Thymus (tissue), 11 donors: ENCODE measurements around the gene IFNGR1. TPM values are rescaled to one million over a fixed set of nuclear protein-coding genes. Genes with fewer than 3 reads are reported as not detected.

ENCODE experiments used
- DNase-seq, 9 donors: peaks; one replicate each; pipeline ENCODE4 v3.0.0-alpha.2; 2013; ENCODE audit warnings: low spot score in 9 of 9, low read depth in 6 of 9, missing footprints in 1 of 9
- H3K27ac ChIP-seq, 2 donors: one replicate each; pipeline ENCODE4 v1.5.1; 2013; ENCODE audit warnings: control low read depth in 1 of 2, low read depth in 1 of 2, low read length in 1 of 2, mild to moderate bottlenecking in 1 of 2, moderate library complexity in 1 of 2
- H3K27me3 ChIP-seq, 2 donors: one replicate each; pipeline ENCODE4 v1.5.1; 2013; ENCODE audit warnings: low read length in 1 of 2; ENCODE audit not compliant: control insufficient read depth in 2 of 2, insufficient read depth in 1 of 2
- H3K36me3 ChIP-seq, 2 donors: one replicate each; pipeline ENCODE4 v1.5.1; 2013; ENCODE audit warnings: low read length in 1 of 2, mild to moderate bottlenecking in 1 of 2, moderate library complexity in 1 of 2; ENCODE audit not compliant: control insufficient read depth in 2 of 2, insufficient read depth in 2 of 2
- H3K4me1 ChIP-seq, 2 donors: one replicate each; pipeline ENCODE4 v1.5.1; 2013; ENCODE audit warnings: low read length in 2 of 2; ENCODE audit not compliant: control insufficient read depth in 2 of 2, insufficient read depth in 2 of 2
- H3K4me3 ChIP-seq, 2 donors: one replicate each; pipeline ENCODE4 v1.5.1; 2013; ENCODE audit warnings: low read length in 2 of 2, control low read depth in 1 of 2, mild to moderate bottlenecking in 1 of 2
- H3K9me3 ChIP-seq, 2 donors: one replicate each; pipeline ENCODE4 v1.5.1; 2013; ENCODE audit warnings: low read length in 1 of 2, mild to moderate bottlenecking in 1 of 2; ENCODE audit not compliant: control insufficient read depth in 2 of 2, insufficient read depth in 1 of 2
- WGBS: extraction: QIAGEN DNeasy Blood & Tissue Kit; methylation state at CpG from one replicate; pipeline ENCODE4 v1.1.7; 2013; 5-methylcytosine and 5-hydroxymethylcytosine counted together
- polyA plus RNA-seq: library from polyadenylated mRNA; stranded (reverse); fragments of 200-250 nt; gene quantifications from one replicate; pipeline ENCODE4 v1.2.3, GENCODE V29; 2013
- total RNA-seq: library from RNA; stranded (reverse); fragments of 120-200 nt; gene quantifications from one replicate; pipeline ENCODE4 v1.2.4, GENCODE V29; 2013
- donor health status: healthy.

The IFNGR1 gene
- total and polyA plus RNA-seq, 2 donors = 104 to 197 TPM

- Histone ChIP-seq H3K9me3 (no peaks in the 10 kb centered on the region), H3K4me3 (no peak overlapping the region), H3K27ac (no peak overlapping the region), H3K36me3 (peaks cover 12 to 27% of the 10 kb centered on the region in 2 donors), H3K27me3 (no peaks in the 10 kb centered on the region), H3K4me1 (no peaks in the 10 kb centered on the region)
- WGBS = 97% methylated on average over 11 of the region's 11 CpGs
- DNase-seq = no peak
Observed at GRCh38 chr6:137197684-137198645, 21.2 kb downstream of the IFNGR1 start.

- Histone ChIP-seq H3K36me3 (peaks cover 6 to 11% of the 10 kb centered on the region in 2 donors), H3K4me3 (no peak overlapping the region), H3K27me3 (no peaks in the 10 kb centered on the region), H3K27ac (no peak overlapping the region), H3K4me1 (no peaks in the 10 kb centered on the region), H3K9me3 (peaks cover 0 to 4% of the 10 kb centered on the region in 2 donors)
- 91% methylated on average over 5 of the region's 5 CpGs for WGBS
- DNase-seq = no peak
Observed at GRCh38 chr6:137193256-137194070, 25.7 kb downstream of the IFNGR1 start.

GRCh38 chr6:137192821-137193220 lies 26.4 kb downstream of the IFNGR1 start:
- Histone ChIP-seq H3K36me3 (peaks cover 0 to 5% of the 10 kb centered on the region in 2 donors), H3K27ac (no peak overlapping the region), H3K4me3 (no peak overlapping the region), H3K9me3 (peaks cover 0 to 5% of the 10 kb centered on the region in 2 donors), H3K4me1 (no peaks in the 10 kb centered on the region), H3K27me3 (no peaks in the 10 kb centered on the region)
- DNase-seq = no peak
- 97% methylated on average over 4 of the region's 4 CpGs for WGBS

- H3K4me3 ChIP-seq = no peak overlapping the region
- WGBS = 99% methylated on average over 1 of the region's 1 CpG
- DNase-seq = no peak
- no peaks in the 10 kb centered on the region for H3K4me1 ChIP-seq
- no peaks in the 10 kb centered on the region for H3K36me3 ChIP-seq
- H3K27ac ChIP-seq = no peak overlapping the region
- H3K9me3 ChIP-seq = peaks cover 0 to 5% of the 10 kb centered on the region in 2 donors
- no peaks in the 10 kb centered on the region for H3K27me3 ChIP-seq
Observed at GRCh38 chr6:137191670-137192069, 27.5 kb downstream of the IFNGR1 start.

- 97% methylated on average over 3 of the region's 3 CpGs for WGBS
- H3K9me3 ChIP-seq = peaks cover 0 to 6% of the 10 kb centered on the region in 2 donors
- no peaks in the 10 kb centered on the region for H3K4me1 ChIP-seq
- no peak overlapping the region for H3K27ac ChIP-seq
- H3K36me3 ChIP-seq = no peaks in the 10 kb centered on the region
- H3K4me3 ChIP-seq = no peak overlapping the region
- DNase-seq = no peak
- no peaks in the 10 kb centered on the region for H3K27me3 ChIP-seq
Observed at GRCh38 chr6:137191236-137191635, 27.9 kb downstream of the IFNGR1 start.

- Histone ChIP-seq H3K4me3 (no peak overlapping the region), H3K27me3 (no peaks in the 10 kb centered on the region), H3K4me1 (no peaks in the 10 kb centered on the region), H3K9me3 (peaks cover 0 to 11% of the 10 kb centered on the region in 2 donors), H3K27ac (no peak overlapping the region), H3K36me3 (no peaks in the 10 kb centered on the region)
- 96% methylated on average over 5 of the region's 5 CpGs for WGBS
- no peak for DNase-seq
Observed at GRCh38 chr6:137190583-137191094, 28.5 kb downstream of the IFNGR1 start.

- Histone ChIP-seq H3K4me1 (no peaks in the 10 kb centered on the region), H3K27ac (no peak overlapping the region), H3K36me3 (no peaks in the 10 kb centered on the region), H3K4me3 (no peak overlapping the region), H3K9me3 (peaks cover 0 to 18% of the 10 kb centered on the region in 2 donors), H3K27me3 (no peaks in the 10 kb centered on the region)
- DNase-seq = no peak
- 97% methylated on average over 5 of the region's 5 CpGs for WGBS
Observed at GRCh38 chr6:137188855-137189254, 30.3 kb downstream of the IFNGR1 start.

- Histone ChIP-seq H3K27ac (no peak overlapping the region), H3K9me3 (peaks cover 0 to 27% of the 10 kb centered on the region in 2 donors), H3K36me3 (no peaks in the 10 kb centered on the region), H3K4me1 (no peaks in the 10 kb centered on the region), H3K27me3 (no peaks in the 10 kb centered on the region), H3K4me3 (no peak overlapping the region)
- no peak for DNase-seq
- 96% methylated on average over 3 of the region's 3 CpGs for WGBS
Observed at GRCh38 chr6:137185290-137185689, 33.9 kb downstream of the IFNGR1 start.

GRCh38 chr6:137182654-137183073 lies 36.5 kb downstream of the IFNGR1 start:
- Histone ChIP-seq H3K27me3 (no peaks in the 10 kb centered on the region), H3K27ac (no peak overlapping the region), H3K4me3 (no peak overlapping the region), H3K9me3 (peaks cover 0 to 29% of the 10 kb centered on the region in 2 donors), H3K4me1 (no peaks in the 10 kb centered on the region), H3K36me3 (no peaks in the 10 kb centered on the region)
- no peak for DNase-seq
